BLaER1 treated with 17β-estradiol and CSF1 and Interleukin-3, amounts not matched to agents 10 nM and 100 nM (cell line): ENCODE measurements around the gene SLC24A4.

Experiments used
- H3K27ac ChIP-seq, 11 experiments: shearing (Covaris generic); formaldehyde crosslinking; 2 replicates each; pipeline ENCODE4 v1.8.1; 2022
- H3K27me3 ChIP-seq, 11 experiments: shearing (Covaris generic); formaldehyde crosslinking; 2 replicates each; pipeline ENCODE4 v1.8.1; 2022
- H3K36me3 ChIP-seq, 11 experiments: shearing (Covaris generic); formaldehyde crosslinking; 2 replicates each; pipeline ENCODE4 v1.8.1; 2022
- H3K4me1 ChIP-seq, 10 experiments: shearing (Covaris generic); formaldehyde crosslinking; 2 replicates each; pipeline ENCODE4 v1.8.1; 2022
- H3K4me2 ChIP-seq, 11 experiments: shearing (Covaris generic); formaldehyde crosslinking; 2 replicates each; pipeline ENCODE4 v1.8.1; 2022
- H3K4me3 ChIP-seq, 10 experiments: shearing (Covaris generic); formaldehyde crosslinking; 2 replicates each; pipeline ENCODE4 v1.8.1; 2022
- H3K9ac ChIP-seq, 11 experiments: shearing (Covaris generic); formaldehyde crosslinking; 2 replicates each; pipeline ENCODE4 v1.8.1; 2022
- H3K9me3 ChIP-seq, 11 experiments: shearing (Covaris generic); formaldehyde crosslinking; replicated peaks in 1 of 11; 2 replicates each; pipeline ENCODE4 v1.8.1; 2022
- H4K20me1 ChIP-seq, 11 experiments: shearing (Covaris generic); formaldehyde crosslinking; 2 replicates each; pipeline ENCODE4 v1.8.1; 2022
- Cebpa-rat ChIP-seq, 11 experiments: shearing (Covaris generic); IDR thresholded peaks; 2 replicates each; pipeline ENCODE4 v1.8.1; 2022

SLC24A4 gene

GRCh38 chr14:92287987-92288386 is 35.0 kb upstream of the SLC24A4 start:
- Histone ChIP-seq H3K36me3 (no peaks in the 10 kb centered on the region), H3K4me3 (no peak overlapping the region), H3K27ac (no peak overlapping the region), H3K9me3 (no peaks in the 10 kb centered on the region), H3K9ac (no peak overlapping the region), H3K4me1 (no peaks in the 10 kb centered on the region), H3K4me2 (no peak overlapping the region), H4K20me1 (no peaks in the 10 kb centered on the region), H3K27me3 (no peaks in the 10 kb centered on the region)
- TF ChIP-seq Cebpa-rat (IDR thresholded peaks at IDR 0.05) = no peak

- Histone ChIP-seq H3K9me3 (no peaks in the 10 kb centered on the region), H3K4me1 (no peaks in the 10 kb centered on the region), H3K27me3 (no peaks in the 10 kb centered on the region), H3K4me2 (no peak overlapping the region), H3K9ac (no peak overlapping the region), H3K27ac (no peak overlapping the region), H3K36me3 (no peaks in the 10 kb centered on the region), H3K4me3 (no peak overlapping the region), H4K20me1 (no peaks in the 10 kb centered on the region)
- no peak for TF ChIP-seq Cebpa-rat (IDR thresholded peaks at IDR 0.05)
Observed at GRCh38 chr14:92288994-92289660, 33.8 kb upstream of the SLC24A4 start.

GRCh38 chr14:92292673-92293072 is 30.3 kb upstream of the SLC24A4 start:
- no peaks in the 10 kb centered on the region for H4K20me1 ChIP-seq
- H3K27me3 ChIP-seq = no peaks in the 10 kb centered on the region

GRCh38 chr14:92294506-92294905 is 28.5 kb upstream of the SLC24A4 start:
- Histone ChIP-seq H3K4me2 (no peak overlapping the region), H3K9me3 (no peaks in the 10 kb centered on the region)

More at GRCh38 chr14:92292673-92293072, 30.3 kb upstream of the SLC24A4 start:
- no peaks in the 10 kb centered on the region for H3K9me3 ChIP-seq
- H3K4me2 ChIP-seq = no peak overlapping the region
- no peaks in the 10 kb centered on the region for H3K4me1 ChIP-seq
- no peak for TF ChIP-seq Cebpa-rat (IDR thresholded peaks at IDR 0.05)
- no peaks in the 10 kb centered on the region for H3K36me3 ChIP-seq
- H3K9ac ChIP-seq = no peak overlapping the region
- no peak overlapping the region for H3K27ac ChIP-seq
- no peak overlapping the region for H3K4me3 ChIP-seq

GRCh38 chr14:92297818-92298595 is 25.0 kb upstream of the SLC24A4 start:
- Histone ChIP-seq H4K20me1 (no peaks in the 10 kb centered on the region), H3K27ac (no peak overlapping the region), H3K27me3 (no peaks in the 10 kb centered on the region), H3K36me3 (no peaks in the 10 kb centered on the region), H3K9me3 (no peaks in the 10 kb centered on the region), H3K4me1 (0 out of 20 replicates have a peak, but pooled peaks cover 0 to 4% (median 0%) of the 10 kb centered on the region in 10 experiments), H3K4me3 (no peak overlapping the region), H3K4me2 (no peak overlapping the region), H3K9ac (no peak overlapping the region)
- no peak for TF ChIP-seq Cebpa-rat (IDR thresholded peaks at IDR 0.05)

More at GRCh38 chr14:92294506-92294905, 28.5 kb upstream of the SLC24A4 start:
- Histone ChIP-seq H3K4me3 (no peak overlapping the region), H3K27ac (no peak overlapping the region), H3K9ac (no peak overlapping the region), H3K36me3 (no peaks in the 10 kb centered on the region), H3K27me3 (no peaks in the 10 kb centered on the region), H3K4me1 (no peaks in the 10 kb centered on the region), H4K20me1 (no peaks in the 10 kb centered on the region)
- no peak for TF ChIP-seq Cebpa-rat (IDR thresholded peaks at IDR 0.05)

GRCh38 chr14:92302481-92302880 is 20.5 kb upstream of the SLC24A4 start:
- H3K27ac ChIP-seq = no peak overlapping the region
- H3K9ac ChIP-seq = no peak overlapping the region

GRCh38 chr14:92308716-92309115 is 14.2 kb upstream of the SLC24A4 start:
- Histone ChIP-seq H3K36me3 (no peaks in the 10 kb centered on the region), H4K20me1 (no peaks in the 10 kb centered on the region), H3K9me3 (no peaks in the 10 kb centered on the region; a peak in 2 of 22 replicates), H3K4me2 (no peak overlapping the region), H3K27me3 (no peaks in the 10 kb centered on the region), H3K4me3 (no peak overlapping the region), H3K4me1 (0 out of 20 replicates have a peak, but pooled peaks cover 0 to under 1% (median 0%) of the 10 kb centered on the region in 10 experiments), H3K27ac (no peak overlapping the region), H3K9ac (no peak overlapping the region)
- no peak for TF ChIP-seq Cebpa-rat (IDR thresholded peaks at IDR 0.05)

More at GRCh38 chr14:92302481-92302880, 20.5 kb upstream of the SLC24A4 start:
- H3K9me3 ChIP-seq = no peaks in the 10 kb centered on the region; a peak in 2 of 22 replicates
- no peak overlapping the region for H3K4me3 ChIP-seq
- no peak overlapping the region for H3K4me2 ChIP-seq
- 0 out of 20 replicates have a peak, but pooled peaks cover 0 to 4% (median 0%) of the 10 kb centered on the region in 10 experiments for H3K4me1 ChIP-seq
- no peaks in the 10 kb centered on the region for H4K20me1 ChIP-seq
- H3K27me3 ChIP-seq = no peaks in the 10 kb centered on the region
- no peaks in the 10 kb centered on the region for H3K36me3 ChIP-seq
- no peak for TF ChIP-seq Cebpa-rat (IDR thresholded peaks at IDR 0.05)

- Histone ChIP-seq H3K4me3 (no peak overlapping the region), H3K4me1 (peaks cover 0 to 13% (median 0%) of the 10 kb centered on the region in 10 experiments; a peak in 4 of 20 replicates), H4K20me1 (no peaks in the 10 kb centered on the region), H3K9me3 (no peaks in the 10 kb centered on the region; a peak in 2 of 22 replicates), H3K4me2 (no peak overlapping the region), H3K27ac (no peak overlapping the region), H3K27me3 (no peaks in the 10 kb centered on the region), H3K36me3 (no peaks in the 10 kb centered on the region), H3K9ac (no peak overlapping the region)
- no peak for TF ChIP-seq Cebpa-rat (IDR thresholded peaks at IDR 0.05)
Observed at GRCh38 chr14:92309968-92310530, 12.9 kb upstream of the SLC24A4 start.

GRCh38 chr14:92310776-92311375 is 12.1 kb upstream of the SLC24A4 start:
- Histone ChIP-seq H3K36me3 (no peaks in the 10 kb centered on the region), H3K9ac (no peak overlapping the region), H3K4me1 (peaks cover 0 to 13% (median 2%) of the 10 kb centered on the region in 10 experiments; a peak in 10 of 20 replicates), H3K27ac (no peak overlapping the region), H3K9me3 (no peaks in the 10 kb centered on the region; a peak in 2 of 22 replicates), H3K4me2 (no peak overlapping the region), H3K4me3 (no peak overlapping the region), H4K20me1 (no peaks in the 10 kb centered on the region), H3K27me3 (no peaks in the 10 kb centered on the region)
- no peak for TF ChIP-seq Cebpa-rat (IDR thresholded peaks at IDR 0.05)
